ENCODE results near the gene NOTCH3.

The NOTCH3 gene

DNA sequence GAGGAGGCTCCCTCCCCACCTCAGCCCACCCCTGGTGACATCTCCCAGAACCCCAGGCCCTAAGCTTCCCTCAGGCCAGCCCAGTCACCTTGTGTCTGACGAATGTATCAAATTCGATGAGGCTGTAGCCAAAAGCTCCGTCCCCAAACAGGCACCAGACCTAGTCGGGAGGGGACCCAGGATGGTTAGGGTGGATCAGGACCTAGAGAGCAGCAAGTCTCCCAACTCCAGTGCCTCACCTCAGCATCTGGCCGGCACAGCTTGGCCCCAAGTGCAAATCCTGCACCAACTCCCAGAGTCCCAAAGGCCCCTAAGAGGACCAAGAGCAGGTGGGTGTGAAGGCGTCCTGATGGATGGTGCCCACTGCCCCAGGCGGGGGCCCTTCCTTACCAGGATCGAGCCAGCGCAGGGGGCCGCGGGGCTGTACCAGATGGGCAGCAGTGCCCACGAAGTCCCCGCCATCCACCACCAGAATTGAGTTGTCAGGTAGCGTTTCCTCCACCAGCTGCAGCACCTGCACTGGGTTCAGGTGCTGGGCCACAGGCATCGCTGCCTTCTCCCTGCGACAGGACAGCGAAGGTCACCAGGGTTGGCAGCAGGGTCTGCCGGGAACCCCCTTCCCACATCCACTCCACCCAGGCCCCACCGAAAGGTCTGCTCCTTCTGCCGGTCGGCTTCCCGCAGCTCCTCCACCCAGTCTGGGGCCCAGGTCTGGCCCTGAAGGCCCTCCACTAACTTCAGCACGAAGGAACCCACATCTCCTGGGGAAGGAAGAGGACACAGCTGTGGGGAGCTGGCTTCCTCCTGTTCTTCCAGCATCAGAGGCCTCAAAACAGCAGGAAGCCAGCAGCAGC lies 84.8 kb downstream of the NOTCH3 start:
- H3K27ac ChIP-seq (ENCODE audit: poor library complexity, severe bottlenecking), result no peak overlapping the region
- TF ChIP-seq, protein P1, sequence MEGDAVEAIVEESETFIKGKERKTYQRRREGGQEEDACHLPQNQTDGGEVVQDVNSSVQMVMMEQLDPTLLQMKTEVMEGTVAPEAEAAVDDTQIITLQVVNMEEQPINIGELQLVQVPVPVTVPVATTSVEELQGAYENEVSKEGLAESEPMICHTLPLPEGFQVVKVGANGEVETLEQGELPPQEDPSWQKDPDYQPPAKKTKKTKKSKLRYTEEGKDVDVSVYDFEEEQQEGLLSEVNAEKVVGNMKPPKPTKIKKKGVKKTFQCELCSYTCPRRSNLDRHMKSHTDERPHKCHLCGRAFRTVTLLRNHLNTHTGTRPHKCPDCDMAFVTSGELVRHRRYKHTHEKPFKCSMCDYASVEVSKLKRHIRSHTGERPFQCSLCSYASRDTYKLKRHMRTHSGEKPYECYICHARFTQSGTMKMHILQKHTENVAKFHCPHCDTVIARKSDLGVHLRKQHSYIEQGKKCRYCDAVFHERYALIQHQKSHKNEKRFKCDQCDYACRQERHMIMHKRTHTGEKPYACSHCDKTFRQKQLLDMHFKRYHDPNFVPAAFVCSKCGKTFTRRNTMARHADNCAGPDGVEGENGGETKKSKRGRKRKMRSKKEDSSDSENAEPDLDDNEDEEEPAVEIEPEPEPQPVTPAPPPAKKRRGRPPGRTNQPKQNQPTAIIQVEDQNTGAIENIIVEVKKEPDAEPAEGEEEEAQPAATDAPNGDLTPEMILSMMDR (IDR thresholded peaks at IDR 0.05; ENCODE audit: poor library complexity, severe bottlenecking), result no peak
- H3K27me3 ChIP-seq (ENCODE audit: insufficient read depth, poor library complexity, severe bottlenecking), result no peaks in the 10 kb centered on the region
- DNase-seq (ENCODE audit: low spot score), result no peak
- H3K4me3 ChIP-seq (ENCODE audit: severe bottlenecking), result no peak overlapping the region
- peaks cover 96% of the 10 kb centered on the region for H3K36me3 ChIP-seq (ENCODE audit: low read depth)
- H3K4me1 ChIP-seq (ENCODE audit: insufficient read depth, poor library complexity, severe bottlenecking), result no peaks in the 10 kb centered on the region
- no peak for ATAC-seq (ENCODE audit: low read depth)
- H3K9me3 ChIP-seq (ENCODE audit: severe bottlenecking), result no peaks in the 10 kb centered on the region

DNA sequence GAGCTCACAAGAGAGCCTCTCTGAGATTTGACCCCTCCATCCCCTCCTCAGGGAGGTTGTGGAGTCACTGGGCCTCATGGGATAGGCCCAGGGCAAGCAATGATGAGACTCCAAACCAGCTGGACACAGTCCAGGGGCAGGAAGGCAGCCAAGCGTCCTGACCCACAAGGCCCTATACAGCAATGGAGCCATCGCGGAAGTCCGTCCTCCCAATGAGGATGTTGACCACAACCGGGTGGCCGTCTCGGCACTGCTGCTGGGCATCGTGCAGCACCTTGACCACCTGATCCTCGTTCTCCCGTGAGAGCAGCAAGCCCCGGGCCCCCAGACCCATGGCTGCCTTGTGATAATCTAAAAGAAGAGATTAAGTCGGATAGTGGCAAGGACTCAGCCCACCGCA lies 85.7 kb downstream of the NOTCH3 start:
- Histone ChIP-seq H3K27me3 (ENCODE audit: insufficient read depth, poor library complexity, severe bottlenecking) (no peaks in the 10 kb centered on the region), H3K27ac (ENCODE audit: poor library complexity, severe bottlenecking) (no peak overlapping the region), H3K36me3 (ENCODE audit: low read depth) (peaks cover 94% of the 10 kb centered on the region), H3K4me3 (ENCODE audit: severe bottlenecking) (no peak overlapping the region), H3K9me3 (ENCODE audit: severe bottlenecking) (no peaks in the 10 kb centered on the region), H3K4me1 (ENCODE audit: insufficient read depth, poor library complexity, severe bottlenecking) (no peaks in the 10 kb centered on the region)
- no peak for DNase-seq (ENCODE audit: low spot score)
- ATAC-seq (ENCODE audit: low read depth), result no peak; the same call in 2 of the 3 replicates
- TF ChIP-seq, protein P1 (IDR thresholded peaks at IDR 0.05; ENCODE audit: poor library complexity, severe bottlenecking), result no peak

DNA sequence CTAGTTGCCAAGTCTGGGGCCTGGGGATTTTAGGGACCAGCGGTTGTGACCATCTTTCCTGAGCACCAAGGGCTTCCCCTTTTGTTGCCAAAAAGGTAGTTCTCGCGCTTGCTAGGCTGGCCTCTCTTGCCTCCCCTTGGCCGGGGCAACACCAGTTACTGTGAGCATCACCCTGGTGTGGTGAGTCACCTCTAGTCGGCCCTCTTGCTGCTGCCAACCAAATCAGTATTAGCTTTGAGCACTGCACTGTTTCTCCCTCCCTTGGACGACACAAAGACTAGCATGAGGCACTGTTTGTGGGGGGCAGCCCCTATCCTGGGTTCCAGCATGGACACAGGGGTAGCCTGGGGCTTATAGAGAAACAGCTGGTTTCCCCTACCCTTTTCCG lies 86.6 kb downstream of the NOTCH3 start:
- H3K27me3 ChIP-seq (ENCODE audit: insufficient read depth, poor library complexity, severe bottlenecking), result no peaks in the 10 kb centered on the region
- H3K4me1 ChIP-seq (ENCODE audit: insufficient read depth, poor library complexity, severe bottlenecking), result no peaks in the 10 kb centered on the region
- H3K9me3 ChIP-seq (ENCODE audit: severe bottlenecking), result no peaks in the 10 kb centered on the region
- peaks cover 85% of the 10 kb centered on the region for H3K36me3 ChIP-seq (ENCODE audit: low read depth)
- no peak overlapping the region for H3K27ac ChIP-seq (ENCODE audit: poor library complexity, severe bottlenecking)
- DNase-seq (ENCODE audit: low spot score) (no peak), ATAC-seq (ENCODE audit: low read depth) (peak; percentile 40; the same call in 2 of the 3 replicates)
- TF ChIP-seq, protein P1 (IDR thresholded peaks at IDR 0.05; ENCODE audit: poor library complexity, severe bottlenecking), result no peak
- no peak overlapping the region for H3K4me3 ChIP-seq (ENCODE audit: severe bottlenecking)

DNA sequence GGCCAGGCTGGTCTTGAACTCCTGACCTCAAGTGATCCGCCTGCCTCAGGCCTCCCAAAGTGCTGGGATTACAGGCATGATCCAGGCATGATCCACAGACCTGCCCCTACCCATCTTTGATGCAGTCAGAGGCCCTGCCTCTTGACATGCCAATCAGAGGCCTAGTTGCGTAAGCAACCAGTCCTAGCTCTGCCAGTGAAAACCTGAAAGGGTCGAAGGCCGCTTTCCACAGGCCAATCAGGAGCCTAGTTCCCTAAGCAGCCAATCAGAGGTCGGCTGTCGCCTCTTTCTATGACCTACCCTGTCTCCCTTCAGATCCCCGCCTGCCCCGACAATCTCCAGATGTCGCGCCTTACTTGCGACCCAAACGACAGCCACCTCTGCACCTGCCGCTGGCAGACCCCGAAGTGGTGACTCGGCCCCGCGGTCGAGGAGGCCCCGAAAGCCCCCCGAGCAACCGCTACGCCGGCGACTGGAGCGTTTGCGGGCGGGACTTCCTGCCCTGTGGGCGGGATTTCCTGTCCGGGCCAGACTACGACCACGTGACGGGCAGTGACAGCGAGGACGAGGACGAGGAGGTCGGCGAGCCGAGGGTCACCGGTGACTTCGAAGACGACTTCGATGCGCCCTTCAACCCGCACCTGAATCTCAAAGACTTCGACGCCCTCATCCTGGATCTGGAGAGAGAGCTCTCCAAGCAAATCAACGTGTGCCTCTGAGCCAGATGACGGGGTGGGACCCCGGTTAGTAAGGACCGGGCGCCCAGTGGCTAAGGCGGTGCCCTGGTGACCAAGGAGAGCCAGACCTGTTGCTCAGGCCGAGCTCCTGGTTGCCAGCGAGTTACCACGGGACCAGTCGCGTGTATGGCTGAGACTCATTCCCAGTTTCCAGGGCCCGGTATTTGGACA lies 87.3 kb downstream of the NOTCH3 start:
- H3K4me1 ChIP-seq (ENCODE audit: insufficient read depth, poor library complexity, severe bottlenecking), result no peaks in the 10 kb centered on the region
- H3K4me3 ChIP-seq (ENCODE audit: severe bottlenecking), result no peak overlapping the region
- TF ChIP-seq, protein P1 (IDR thresholded peaks at IDR 0.05; ENCODE audit: poor library complexity, severe bottlenecking), result no peak
- H3K9me3 ChIP-seq (ENCODE audit: severe bottlenecking), result no peaks in the 10 kb centered on the region
- ATAC-seq (ENCODE audit: low read depth), result no peak
- no peaks in the 10 kb centered on the region for H3K27me3 ChIP-seq (ENCODE audit: insufficient read depth, poor library complexity, severe bottlenecking)
- H3K36me3 ChIP-seq (ENCODE audit: low read depth), result peaks cover 79% of the 10 kb centered on the region
- H3K27ac ChIP-seq (ENCODE audit: poor library complexity, severe bottlenecking), result no peak overlapping the region
- DNase-seq (ENCODE audit: low spot score), result no peak
